ENCODE measurements around the gene ST6GAL1. TPM values are rescaled to one million over a fixed set of nuclear protein-coding genes. Genes with fewer than 3 reads are reported as not detected.
"Not testable (repeated sequence)": the region's sequence is repeated elsewhere in the genome, so short reads cannot be mapped to it uniquely, and the experiment has no call there.

Gene ST6GAL1
- total RNA-seq, 1 experiment from 2014 or later: 15.6 TPM

DNA sequence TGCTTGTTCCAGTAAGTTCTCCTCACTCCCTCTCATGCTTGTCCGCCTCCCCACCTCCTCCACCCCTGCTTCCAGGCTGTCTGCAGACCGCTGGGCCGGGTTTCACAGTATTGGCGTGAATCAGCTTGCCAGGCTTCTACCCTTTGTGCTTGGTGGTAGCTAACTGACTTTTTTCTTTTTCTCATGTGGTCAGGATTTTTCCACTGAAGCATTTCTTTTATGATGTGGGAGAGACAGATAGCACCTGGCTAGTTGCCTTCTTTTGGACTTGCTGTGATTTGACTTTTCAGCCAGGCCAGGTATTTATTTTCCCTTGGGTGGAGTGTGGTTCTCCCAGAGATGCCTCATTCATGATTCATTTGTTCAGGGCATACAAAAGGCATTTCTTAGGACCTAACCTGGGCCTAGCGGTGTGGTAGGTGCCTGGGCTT, 60.6 kb downstream of the ST6GAL1 start (continued):
- TF ChIP-seq, protein P1, sequence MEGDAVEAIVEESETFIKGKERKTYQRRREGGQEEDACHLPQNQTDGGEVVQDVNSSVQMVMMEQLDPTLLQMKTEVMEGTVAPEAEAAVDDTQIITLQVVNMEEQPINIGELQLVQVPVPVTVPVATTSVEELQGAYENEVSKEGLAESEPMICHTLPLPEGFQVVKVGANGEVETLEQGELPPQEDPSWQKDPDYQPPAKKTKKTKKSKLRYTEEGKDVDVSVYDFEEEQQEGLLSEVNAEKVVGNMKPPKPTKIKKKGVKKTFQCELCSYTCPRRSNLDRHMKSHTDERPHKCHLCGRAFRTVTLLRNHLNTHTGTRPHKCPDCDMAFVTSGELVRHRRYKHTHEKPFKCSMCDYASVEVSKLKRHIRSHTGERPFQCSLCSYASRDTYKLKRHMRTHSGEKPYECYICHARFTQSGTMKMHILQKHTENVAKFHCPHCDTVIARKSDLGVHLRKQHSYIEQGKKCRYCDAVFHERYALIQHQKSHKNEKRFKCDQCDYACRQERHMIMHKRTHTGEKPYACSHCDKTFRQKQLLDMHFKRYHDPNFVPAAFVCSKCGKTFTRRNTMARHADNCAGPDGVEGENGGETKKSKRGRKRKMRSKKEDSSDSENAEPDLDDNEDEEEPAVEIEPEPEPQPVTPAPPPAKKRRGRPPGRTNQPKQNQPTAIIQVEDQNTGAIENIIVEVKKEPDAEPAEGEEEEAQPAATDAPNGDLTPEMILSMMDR (IDR thresholded peaks at IDR 0.05 in 2 of 3, conservative IDR thresholded peaks at IDR 0.05 in 1 of 3; ENCODE audit: borderline replicate concordance in 1 of 3, insufficient read depth in 1 of 3, low read depth in 2 of 3, low read length in 2 of 3): no peak

DNA sequence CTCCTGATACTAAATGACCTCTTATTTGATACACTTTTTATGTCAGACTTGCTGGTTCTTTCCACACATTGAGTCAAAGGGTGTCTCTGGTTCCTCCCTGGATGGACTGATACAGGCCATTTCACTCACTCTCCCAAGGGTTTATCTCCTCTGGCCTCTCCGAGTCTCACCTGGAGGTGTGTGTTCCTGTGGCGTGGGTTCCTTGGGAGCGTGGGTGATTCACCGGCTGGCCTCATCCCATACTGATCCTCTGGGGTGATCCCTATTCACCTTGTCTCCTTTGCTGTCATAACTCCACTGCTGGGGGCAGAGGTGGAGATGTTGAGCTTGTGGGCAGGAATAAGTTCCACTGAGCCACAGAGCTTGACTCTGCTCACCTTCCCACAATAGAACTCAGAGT, 61.1 kb downstream of the ST6GAL1 start:
- Histone ChIP-seq H3K4me2 (ENCODE audit: low read length) (peak overlapping the region; percentile 62), H3K27me3 (ENCODE audit: insufficient read depth, low read length) (no peaks in the 10 kb centered on the region), H3K4me1 (ENCODE audit: control insufficient read depth in 1 of 2, insufficient read depth in 2 of 2, low read length in 2 of 2) (peaks cover 17 to 31% of the 10 kb centered on the region in 2 experiments), H3K27ac (ENCODE audit: low read depth, low read length) (peak overlapping the region; percentile 53; the same call in 1 of the 2 replicates), H3K36me3 (ENCODE audit: control insufficient read depth in 1 of 2, insufficient read depth in 2 of 2, low read length in 2 of 2) (no peaks in the 10 kb centered on the region), H3K4me3 (replicated peaks in 1 of 2; ENCODE audit: low read depth in 1 of 2, low read length in 2 of 2) (peak overlapping the region in 1 of 2 experiments; percentile 3; a peak in 1 of 4 replicates), H3K9ac (ENCODE audit: low read length) (peak overlapping the region; percentile 30; the same call in 1 of the 2 replicates), H3K79me2 (ENCODE audit: insufficient read depth, low read length) (no peaks in the 10 kb centered on the region), H3K9me2 (ENCODE audit: insufficient read depth) (no peaks in the 10 kb centered on the region), H4K20me1 (ENCODE audit: insufficient read depth) (no peaks in the 10 kb centered on the region), H3K9me3 (ENCODE audit: control insufficient read depth in 1 of 2, insufficient read depth in 1 of 2, low read depth in 1 of 2, low read length in 2 of 2) (no peaks in the 10 kb centered on the region), H2AFZ (ENCODE audit: low read depth, low read length, poor library complexity, severe bottlenecking) (no peak overlapping the region)
- CTCF ChIA-PET: no interaction called here
- RAD21 ChIA-PET (ENCODE audit: low non-redundant PET in 1 of 2, low total read pairs in 2 of 2, uncharacterized antibody in 2 of 2, unreplicated experiment in 2 of 2): no interaction called here
- BruUV-seq (replicated peaks): no TSS peak
- TF ChIP-seq ELF1 (IDR thresholded peaks at IDR 0.05; ENCODE audit: borderline replicate concordance, low read depth) (no peak), EZH2phosphoT487 (IDR thresholded peaks at IDR 0.05; ENCODE audit: borderline replicate concordance) (no peak)
- POLR2A ChIA-PET: no interaction called here
- peak; percentile 54 for ATAC-seq
- DNase-seq (ENCODE audit: low read depth, low spot score): no peak
- intact Hi-C loops (cut with micrococcal nuclease): no loop called here

DNA sequence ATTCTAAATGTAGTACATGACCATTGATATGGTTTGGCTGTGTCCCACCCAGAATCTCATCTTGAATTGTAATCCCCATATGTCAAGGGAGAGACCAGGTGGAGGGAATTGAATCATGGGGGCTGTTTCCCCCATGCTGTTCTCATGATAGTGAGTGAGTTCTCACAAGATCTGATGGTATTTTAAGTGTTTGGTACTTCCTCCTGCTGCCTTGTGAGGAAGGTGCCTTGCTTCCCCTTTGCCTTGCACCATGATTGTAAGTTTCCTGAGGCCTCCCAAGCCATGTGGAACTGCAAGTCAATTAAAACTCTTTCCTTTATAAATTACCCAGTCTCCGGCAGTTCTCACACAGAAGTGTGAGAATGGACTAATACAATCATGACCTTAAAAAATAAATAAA, 61.8 kb downstream of the ST6GAL1 start:
- peaks cover 17 to 31% of the 10 kb centered on the region in 2 experiments for H3K4me1 ChIP-seq (ENCODE audit: control insufficient read depth in 1 of 2, insufficient read depth in 2 of 2, low read length in 2 of 2)
- H4K20me1 ChIP-seq (ENCODE audit: insufficient read depth); H3K9me3 ChIP-seq (ENCODE audit: control insufficient read depth in 1 of 2, insufficient read depth in 1 of 2, low read depth in 1 of 2, low read length in 2 of 2); H3K9me2 ChIP-seq (ENCODE audit: insufficient read depth); H3K79me2 ChIP-seq (ENCODE audit: insufficient read depth, low read length); CTCF ChIA-PET; H3K4me3 ChIP-seq (replicated peaks in 1 of 2; ENCODE audit: low read depth in 1 of 2, low read length in 2 of 2); H2AFZ ChIP-seq (ENCODE audit: low read depth, low read length, poor library complexity, severe bottlenecking); H3K27me3 ChIP-seq (ENCODE audit: insufficient read depth, low read length); ATAC-seq; H3K27ac ChIP-seq (ENCODE audit: low read depth, low read length); H3K9ac ChIP-seq (ENCODE audit: low read length); H3K36me3 ChIP-seq (ENCODE audit: control insufficient read depth in 1 of 2, insufficient read depth in 2 of 2, low read length in 2 of 2); POLR2A ChIA-PET; intact Hi-C loops (cut with micrococcal nuclease); BruUV-seq (replicated peaks); RAD21 ChIA-PET (ENCODE audit: low non-redundant PET in 1 of 2, low total read pairs in 2 of 2, uncharacterized antibody in 2 of 2, unreplicated experiment in 2 of 2); DNase-seq (ENCODE audit: low read depth, low spot score): not testable (repeated sequence)
- peak overlapping the region; percentile 62; the same call in 1 of the 2 replicates for H3K4me2 ChIP-seq (ENCODE audit: low read length)

Measured in HCT116 (cell line).